NCI-H510A (cell line): ENCODE data around the gene FHIP1A.

Source experiments
- DNase-seq: peaks from one replicate; lab custom pipeline; 2025; lab: John Stamatoyannopoulos, UW

FHIP1A gene

DNA sequence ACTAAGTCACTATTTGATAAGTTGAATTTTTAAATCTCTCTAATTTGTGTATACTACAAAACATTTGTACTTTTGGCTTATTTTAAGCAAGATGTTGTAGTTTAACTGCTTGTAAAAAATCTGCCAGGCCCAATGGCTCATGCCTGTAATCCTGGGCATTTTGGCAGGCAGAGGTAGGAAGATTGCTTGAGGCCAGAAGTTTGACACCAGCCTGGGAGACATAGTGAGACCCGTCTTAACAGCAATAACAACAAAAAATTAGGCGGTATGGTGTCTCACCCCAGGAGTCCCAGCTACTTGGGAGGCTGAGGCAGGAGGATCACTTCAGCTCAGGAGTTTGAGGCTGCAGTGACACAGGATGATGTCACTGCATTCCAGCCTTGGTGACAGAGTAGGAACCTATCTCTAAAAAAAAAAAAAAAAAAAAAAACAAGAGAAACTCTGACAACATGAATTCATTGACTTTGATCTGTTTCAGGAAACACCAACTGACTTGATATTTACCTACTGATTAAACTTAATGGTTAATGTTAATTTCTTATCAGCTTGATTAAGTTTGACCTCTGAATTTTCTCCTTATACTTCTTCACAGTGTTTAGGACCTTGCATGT lies 8.9 kb downstream of the FHIP1A start:
- no peak for DNase-seq

- DNase-seq: no peak
Observed at GRCh38 chr4:151418385-151418784, 9.4 kb downstream of the FHIP1A start.

DNA sequence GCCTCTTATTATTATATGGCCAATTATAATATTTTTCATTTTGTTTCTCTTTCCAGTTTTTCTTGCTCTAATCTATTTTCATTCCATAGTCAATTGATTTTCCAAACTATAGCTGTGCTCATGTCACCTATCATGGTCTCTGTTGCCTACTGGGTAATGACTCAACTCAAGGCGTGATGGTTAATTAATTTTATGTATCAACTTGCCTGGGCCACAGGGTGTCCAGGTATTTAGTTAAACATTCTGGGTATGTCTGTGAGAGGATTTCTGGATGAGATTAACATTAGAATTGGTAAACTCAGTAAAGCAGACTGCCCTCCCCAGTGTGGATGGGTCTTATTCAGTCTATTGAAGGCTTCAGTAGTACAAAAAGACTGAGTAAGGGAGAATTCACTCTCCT lies 9.9 kb downstream of the FHIP1A start:
- DNase-seq: no peak

DNA sequence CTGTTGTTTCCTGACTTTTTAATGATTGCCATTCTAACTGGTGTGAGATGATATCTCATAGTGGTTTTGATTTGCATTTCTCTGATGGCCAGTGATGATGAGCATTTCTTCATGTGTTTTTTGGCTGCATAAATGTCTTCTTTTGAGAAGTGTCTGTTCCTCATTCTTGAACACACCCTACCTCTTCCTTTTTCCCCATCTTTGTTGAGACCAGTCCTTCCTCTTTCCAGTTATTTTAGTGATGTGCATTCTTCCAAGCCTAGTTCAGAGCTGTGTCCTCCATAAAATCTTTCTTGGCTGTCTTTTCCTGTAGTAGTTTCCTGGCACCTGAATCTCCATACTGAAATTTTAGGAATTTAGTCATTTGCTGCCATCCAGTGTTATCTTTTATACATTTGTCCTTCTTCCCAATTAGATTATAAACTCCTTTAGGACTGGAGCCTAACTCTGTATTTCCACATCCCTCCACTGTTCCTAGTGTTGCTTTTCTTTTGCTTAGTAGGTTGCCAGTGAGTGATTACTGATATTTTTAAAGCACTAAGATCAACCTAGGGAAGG lies 11.4 kb downstream of the FHIP1A start:
- no peak for DNase-seq

GRCh38 chr4:151422854-151423253 lies 13.9 kb downstream of the FHIP1A start:
- no peak for DNase-seq

DNA sequence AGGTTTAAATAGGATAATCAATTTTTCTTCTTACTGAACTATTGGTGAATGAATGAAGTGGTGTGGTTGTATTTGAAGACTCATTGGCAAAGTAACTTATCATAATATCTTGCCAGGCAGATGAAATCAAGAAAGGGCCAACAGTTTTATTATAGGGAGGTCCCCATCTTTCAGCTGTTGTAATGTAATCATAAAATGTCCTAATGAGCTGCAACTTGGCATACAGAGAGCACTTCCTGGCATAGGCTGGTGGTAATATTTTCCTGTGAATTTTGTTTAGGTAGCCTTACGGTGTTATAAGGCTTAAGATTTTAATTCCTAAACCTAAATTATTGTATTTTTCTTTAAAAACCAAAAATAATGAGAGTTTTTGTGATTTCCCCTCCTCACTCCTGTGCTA lies 17.5 kb downstream of the FHIP1A start:
- DNase-seq: no peak

- DNase-seq: no peak
Observed at GRCh38 chr4:151427266-151427665, 18.3 kb downstream of the FHIP1A start.

GRCh38 chr4:151428346-151428745 lies 19.4 kb downstream of the FHIP1A start:
- DNase-seq: no peak

DNA sequence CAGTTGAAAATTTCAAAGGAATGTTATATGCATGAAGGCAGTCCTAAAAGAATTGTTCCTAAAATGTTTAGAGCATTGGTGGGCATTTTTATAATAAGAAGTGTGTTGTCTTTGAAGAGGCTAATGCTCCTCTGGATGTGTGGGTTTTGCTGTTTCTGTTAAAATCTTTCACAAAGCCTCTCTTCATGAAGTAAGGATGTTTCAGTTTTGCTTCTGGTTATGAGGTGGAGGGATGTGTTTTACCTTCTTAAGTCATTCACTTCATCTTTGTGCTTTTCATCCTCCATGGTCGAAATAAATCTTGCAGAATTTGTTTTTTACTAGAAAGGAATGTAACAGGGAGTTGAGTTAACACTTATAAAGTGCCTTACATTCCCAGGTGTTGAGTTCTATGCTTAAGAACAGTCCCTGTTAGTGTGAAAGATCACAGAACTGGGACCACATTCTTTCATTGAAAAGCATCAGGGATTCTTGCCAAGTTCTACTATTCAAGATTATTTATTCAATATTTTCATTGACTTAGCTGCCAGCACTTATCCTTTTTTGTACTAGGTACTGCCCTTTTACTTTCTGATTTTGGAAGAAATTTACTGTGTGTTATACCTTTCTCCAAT lies 21.1 kb downstream of the FHIP1A start:
- DNase-seq: no peak

GRCh38 chr4:151430740-151431457 lies 21.9 kb downstream of the FHIP1A start:
- no peak for DNase-seq

DNA sequence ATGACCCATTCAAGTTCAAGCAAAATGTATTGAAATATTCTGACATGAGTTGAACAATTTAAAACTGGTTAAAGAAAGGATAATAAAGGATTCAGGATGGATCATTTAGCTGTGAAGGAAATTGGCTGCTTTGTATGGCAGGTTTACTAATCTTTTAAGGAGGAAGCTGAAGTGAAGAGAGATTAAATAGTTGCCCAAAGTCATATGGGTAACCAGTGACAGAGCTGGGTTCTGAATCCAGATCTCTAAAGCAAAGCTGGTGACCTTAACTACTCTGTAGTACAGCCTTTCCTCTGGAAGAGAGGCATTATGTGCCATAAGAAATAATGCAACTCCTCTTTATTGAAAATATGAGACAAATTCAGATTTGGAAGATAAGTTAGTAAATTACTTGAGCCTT lies 22.8 kb downstream of the FHIP1A start:
- no peak for DNase-seq

DNA sequence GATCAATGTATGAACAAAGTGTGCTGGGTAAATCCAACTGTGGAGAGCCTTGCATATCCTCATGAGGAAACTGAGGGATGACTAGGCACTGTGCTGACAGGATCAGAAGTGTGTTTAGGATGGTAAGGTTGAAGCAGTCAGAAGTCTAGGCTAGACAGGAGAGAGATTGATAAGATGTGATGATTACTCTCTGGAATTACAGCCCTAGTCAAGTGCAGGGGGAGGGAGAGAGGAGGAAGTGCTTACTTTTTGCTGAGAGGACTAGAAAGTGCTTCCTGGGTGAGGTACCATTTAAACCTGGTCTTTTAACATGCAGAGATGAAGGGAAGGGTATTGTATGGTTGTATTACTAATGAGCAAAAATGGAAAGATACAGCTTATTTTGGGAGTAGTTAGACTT lies 23.7 kb downstream of the FHIP1A start:
- no peak for DNase-seq

GRCh38 chr4:151434183-151434860 lies 25.3 kb downstream of the FHIP1A start:
- no peak for DNase-seq

DNA sequence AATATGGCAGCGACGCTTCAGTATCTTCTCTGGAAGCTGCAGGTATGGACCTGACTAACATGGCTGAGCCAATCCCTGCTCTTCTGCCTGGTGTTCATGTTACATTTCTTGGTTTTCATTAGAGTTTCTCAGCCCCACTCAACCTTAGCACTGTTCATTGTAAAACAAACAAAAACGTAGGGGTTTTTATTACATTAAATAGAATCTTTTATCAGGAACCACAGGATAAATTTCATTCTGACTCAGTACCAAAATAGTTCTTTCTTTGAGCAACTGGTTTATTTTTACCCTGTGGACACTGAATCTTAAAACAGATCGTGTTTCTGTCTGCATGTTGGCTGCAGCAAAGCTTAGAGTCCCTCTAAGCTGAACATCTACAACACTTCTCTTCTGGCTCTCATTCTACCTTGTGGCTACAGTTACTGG lies 27.1 kb downstream of the FHIP1A start:
- no peak for DNase-seq

GRCh38 chr4:151437505-151437904 lies 28.5 kb downstream of the FHIP1A start:
- DNase-seq: no peak

DNA sequence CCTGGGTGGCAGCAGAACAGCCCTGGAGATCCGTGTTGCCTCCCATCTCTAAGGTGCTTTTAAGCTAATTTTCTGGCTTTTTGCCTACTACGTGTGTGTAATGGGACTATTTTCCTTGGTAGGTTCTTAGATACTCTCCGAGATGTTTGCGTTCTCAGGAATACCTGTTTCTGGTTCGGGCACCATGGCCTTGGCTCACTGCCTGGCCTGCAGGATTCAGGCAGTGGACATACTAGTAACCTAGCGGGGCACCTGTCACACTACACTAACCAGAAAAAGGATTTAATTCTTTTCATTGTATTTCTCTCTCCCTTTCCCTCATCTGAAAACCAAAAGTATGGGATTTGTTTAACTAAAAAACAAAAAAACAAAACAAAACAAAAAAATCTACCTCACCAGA lies 29.2 kb downstream of the FHIP1A start:
- no peak for DNase-seq

- no peak for DNase-seq
Observed at GRCh38 chr4:151439320-151439719, 30.3 kb downstream of the FHIP1A start.

GRCh38 chr4:151442002-151442401 lies 33.0 kb downstream of the FHIP1A start:
- DNase-seq: no peak

- DNase-seq: no peak
Observed at GRCh38 chr4:151443247-151443646, 34.3 kb downstream of the FHIP1A start.

DNA sequence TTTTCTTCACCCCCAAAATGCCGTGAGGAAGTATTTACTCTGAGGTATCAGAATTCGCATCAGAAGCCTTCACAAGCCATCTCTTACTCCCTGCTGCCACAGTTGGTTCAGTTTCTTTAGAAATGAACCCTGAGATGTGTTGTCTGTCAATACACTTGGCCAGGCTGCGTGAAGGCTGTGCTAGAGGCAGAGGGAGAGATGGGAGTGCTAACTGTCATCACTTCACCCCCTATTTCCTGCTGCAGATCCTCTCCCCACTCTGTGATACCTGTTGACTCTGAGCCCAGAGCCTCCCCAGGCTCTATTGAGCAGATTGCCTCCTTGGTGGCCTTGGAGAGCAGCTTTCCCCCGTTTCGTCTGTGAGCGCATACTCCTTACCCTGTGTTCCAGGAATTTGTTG lies 34.8 kb downstream of the FHIP1A start:
- no peak for DNase-seq

GRCh38 chr4:151446208-151446607 lies 37.2 kb downstream of the FHIP1A start:
- no peak for DNase-seq

DNA sequence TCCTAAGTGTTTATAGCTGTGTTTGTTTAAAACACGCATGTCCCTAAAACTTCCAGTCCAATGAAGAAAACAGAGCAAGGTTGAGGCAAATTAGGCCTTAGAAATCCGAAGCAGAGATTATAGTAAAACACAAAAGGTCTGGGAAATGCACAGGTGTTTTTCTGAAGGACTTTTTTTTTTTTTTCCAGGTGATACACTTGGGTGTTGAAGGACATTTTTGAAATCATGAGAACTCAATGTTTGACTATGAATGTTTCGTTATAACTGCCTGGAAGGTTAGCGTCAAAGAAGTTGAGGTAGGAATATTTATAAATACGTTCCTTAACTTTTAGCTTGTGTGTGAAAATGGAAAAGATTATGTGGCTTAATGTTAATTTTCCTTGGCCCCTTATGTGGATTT lies 45.5 kb downstream of the FHIP1A start:
- DNase-seq: no peak

- no peak for DNase-seq
Observed at GRCh38 chr4:151455212-151455611, 46.2 kb downstream of the FHIP1A start.
